Measurements from ENCODE around the gene ATP6V1G1.

The ATP6V1G1 gene

DNA sequence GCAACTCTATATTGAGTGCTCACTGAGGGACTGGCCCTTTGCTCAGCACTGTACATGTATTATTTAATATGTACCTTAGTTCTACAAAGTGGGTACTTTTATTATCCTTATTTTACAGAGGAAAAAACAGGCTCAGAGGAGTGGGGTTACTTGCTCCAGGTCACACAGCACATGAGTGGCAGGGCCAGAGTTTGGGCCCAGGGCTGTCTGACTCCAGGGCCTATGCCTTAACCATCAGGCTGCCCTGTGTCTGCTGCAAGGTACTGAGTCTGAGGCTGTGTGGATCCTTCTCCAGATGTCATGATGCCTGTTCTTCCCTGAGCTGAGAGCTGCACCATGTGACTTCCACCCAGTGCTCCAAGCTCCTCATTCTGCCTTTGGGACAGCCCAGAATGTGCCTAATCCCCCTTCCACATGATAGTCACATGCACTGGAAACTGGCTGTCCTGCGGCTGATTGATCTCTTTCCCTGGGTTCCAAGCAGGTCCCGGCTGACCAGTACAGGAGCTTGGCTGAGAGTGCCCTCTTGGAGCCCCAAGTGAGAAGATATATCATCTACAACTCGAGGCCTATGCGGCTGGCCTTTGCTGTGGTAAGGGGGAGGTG, 38.9 kb downstream of the ATP6V1G1 start:
- peaks cover 7% of the 10 kb centered on the region for H3K36me3 ChIP-seq (replicated peaks)

DNA sequence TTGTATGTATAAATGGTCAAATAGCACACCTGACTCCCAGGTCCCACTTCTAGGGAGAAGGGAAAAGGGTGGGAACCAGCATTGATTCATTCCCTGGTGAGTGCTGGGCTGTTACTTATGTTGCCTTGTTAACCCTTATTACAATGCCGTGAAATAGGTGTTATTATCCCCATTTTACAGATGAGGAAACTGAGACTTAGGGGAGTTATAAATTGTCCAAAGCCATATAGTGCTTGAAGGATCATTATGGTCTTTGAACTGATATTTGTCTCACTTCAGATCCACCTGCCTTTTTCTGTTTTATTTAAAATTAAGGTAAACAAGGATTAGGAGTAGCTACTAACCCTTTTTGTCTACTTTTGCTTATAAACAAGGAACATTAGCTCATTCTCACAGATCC, 40.0 kb downstream of the ATP6V1G1 start:
- in situ Hi-C loops (cut with HindIII; ENCODE audit: low pct_ligation_motif_present, low sequenced_read_pairs): no loop called here
- no peak for DNase-seq
- no peak overlapping the region for H3K4me3 ChIP-seq (ENCODE audit: low read depth, low read length)
- TF ChIP-seq, protein P1, sequence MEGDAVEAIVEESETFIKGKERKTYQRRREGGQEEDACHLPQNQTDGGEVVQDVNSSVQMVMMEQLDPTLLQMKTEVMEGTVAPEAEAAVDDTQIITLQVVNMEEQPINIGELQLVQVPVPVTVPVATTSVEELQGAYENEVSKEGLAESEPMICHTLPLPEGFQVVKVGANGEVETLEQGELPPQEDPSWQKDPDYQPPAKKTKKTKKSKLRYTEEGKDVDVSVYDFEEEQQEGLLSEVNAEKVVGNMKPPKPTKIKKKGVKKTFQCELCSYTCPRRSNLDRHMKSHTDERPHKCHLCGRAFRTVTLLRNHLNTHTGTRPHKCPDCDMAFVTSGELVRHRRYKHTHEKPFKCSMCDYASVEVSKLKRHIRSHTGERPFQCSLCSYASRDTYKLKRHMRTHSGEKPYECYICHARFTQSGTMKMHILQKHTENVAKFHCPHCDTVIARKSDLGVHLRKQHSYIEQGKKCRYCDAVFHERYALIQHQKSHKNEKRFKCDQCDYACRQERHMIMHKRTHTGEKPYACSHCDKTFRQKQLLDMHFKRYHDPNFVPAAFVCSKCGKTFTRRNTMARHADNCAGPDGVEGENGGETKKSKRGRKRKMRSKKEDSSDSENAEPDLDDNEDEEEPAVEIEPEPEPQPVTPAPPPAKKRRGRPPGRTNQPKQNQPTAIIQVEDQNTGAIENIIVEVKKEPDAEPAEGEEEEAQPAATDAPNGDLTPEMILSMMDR (IDR thresholded peaks at IDR 0.05; ENCODE audit: low read depth, low read length, missing control alignments): no peak
- peaks cover 7% of the 10 kb centered on the region for H3K36me3 ChIP-seq (replicated peaks)
- H3K27ac ChIP-seq: no peak overlapping the region
- H3K27me3 ChIP-seq (replicated peaks): no peaks in the 10 kb centered on the region

More for the DNA sequence above, 38.9 kb downstream of the ATP6V1G1 start:
- no peak overlapping the region for H3K27ac ChIP-seq
- H3K4me3 ChIP-seq (ENCODE audit: low read depth, low read length): no peak overlapping the region
- TF ChIP-seq, protein P1 (IDR thresholded peaks at IDR 0.05; ENCODE audit: low read depth, low read length, missing control alignments): no peak
- in situ Hi-C loops (cut with HindIII; ENCODE audit: low pct_ligation_motif_present, low sequenced_read_pairs): no loop called here
- H3K27me3 ChIP-seq (replicated peaks): no peaks in the 10 kb centered on the region
- DNase-seq: no peak

DNA sequence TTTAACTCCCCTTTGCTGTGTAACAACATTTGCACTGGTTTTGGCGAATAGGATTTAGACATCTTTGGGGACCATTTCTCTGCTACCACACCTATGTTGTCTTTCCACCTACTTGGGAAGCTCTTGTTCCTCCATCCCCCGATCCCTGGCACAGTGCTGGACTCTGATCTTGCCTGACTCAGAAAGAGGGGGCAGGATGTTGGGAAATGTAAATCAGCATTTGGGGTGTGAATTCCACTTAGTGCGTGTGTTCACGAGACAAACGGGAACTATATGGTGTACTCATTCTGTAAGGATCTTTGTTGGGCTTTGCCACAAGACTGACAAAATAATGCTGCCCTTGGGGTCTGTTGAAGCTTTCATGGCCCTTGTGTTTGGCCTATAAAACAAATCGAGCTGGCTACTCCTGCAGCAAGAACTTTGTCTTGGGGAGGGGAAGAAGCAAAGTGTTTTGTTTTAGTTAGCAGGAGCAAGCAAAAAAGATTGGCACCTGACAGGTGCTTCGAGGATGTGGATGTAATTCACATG, 42.1 kb downstream of the ATP6V1G1 start:
- in situ Hi-C loops (cut with HindIII; ENCODE audit: low pct_ligation_motif_present, low sequenced_read_pairs): no loop called here
- Histone ChIP-seq H3K27me3 (replicated peaks) (no peaks in the 10 kb centered on the region), H3K4me3 (ENCODE audit: low read depth, low read length) (no peak overlapping the region), H3K36me3 (replicated peaks) (peaks cover 14% of the 10 kb centered on the region), H3K27ac (no peak overlapping the region)
- DNase-seq: no peak
- TF ChIP-seq, protein P1 (IDR thresholded peaks at IDR 0.05; ENCODE audit: low read depth, low read length, missing control alignments): no peak

DNA sequence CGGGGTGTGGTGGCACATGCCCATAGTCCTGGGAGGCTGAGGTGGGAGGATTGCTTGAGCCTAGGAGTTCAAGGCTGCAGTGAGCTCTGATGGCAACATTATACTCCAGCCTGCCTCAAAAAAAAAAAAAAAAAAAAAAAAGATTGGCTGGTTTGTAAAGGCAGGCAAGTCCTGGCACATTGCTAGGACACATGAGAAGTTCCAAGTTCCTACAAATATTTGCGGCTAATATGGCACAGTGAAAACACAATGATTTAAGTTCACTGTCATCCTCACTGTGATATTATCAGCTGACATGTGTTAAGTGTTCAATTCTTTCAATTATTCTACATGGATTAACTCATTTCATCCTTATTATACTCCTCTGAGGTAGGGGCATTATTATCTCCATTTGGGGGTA, 43.6 kb downstream of the ATP6V1G1 start:
- Histone ChIP-seq H3K27ac (no peak overlapping the region), H3K27me3 (replicated peaks) (no peaks in the 10 kb centered on the region), H3K4me3 (ENCODE audit: low read depth, low read length) (no peak overlapping the region), H3K36me3 (replicated peaks) (peaks cover 14% of the 10 kb centered on the region)
- DNase-seq: no peak
- TF ChIP-seq, protein P1 (IDR thresholded peaks at IDR 0.05; ENCODE audit: low read depth, low read length, missing control alignments): no peak
- in situ Hi-C loops (cut with HindIII; ENCODE audit: low pct_ligation_motif_present, low sequenced_read_pairs): no loop called here

DNA sequence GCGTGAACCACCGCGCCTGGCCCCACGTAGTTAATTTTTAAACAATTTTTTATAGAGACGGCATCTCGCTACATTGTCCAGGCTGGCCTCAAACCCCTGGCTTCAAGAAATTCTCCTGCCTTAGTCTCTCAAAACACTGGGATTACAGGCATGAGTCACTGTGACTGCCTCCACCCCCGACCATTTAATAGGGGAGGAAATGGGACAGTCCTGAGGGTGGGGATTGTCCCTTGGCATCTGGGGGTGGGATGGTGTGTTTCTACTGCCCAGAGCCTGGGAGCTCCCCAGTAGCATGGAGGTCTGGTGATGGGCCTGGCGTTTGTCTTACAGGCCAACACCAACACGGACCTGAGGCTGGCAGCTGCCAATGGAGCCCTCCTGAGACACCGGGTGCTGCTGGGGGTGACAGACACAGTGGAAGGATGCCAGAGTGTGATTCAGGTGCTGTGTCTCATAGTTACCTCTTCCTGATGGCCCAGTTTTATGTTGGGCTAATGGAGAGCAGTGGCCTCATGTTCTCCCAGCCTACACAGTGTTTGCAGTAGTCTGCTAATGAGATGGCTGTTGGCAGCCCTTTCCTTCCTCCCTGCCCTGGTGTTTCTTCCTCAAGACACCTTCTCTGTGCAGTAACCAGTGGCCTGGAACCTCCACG, 46.0 kb downstream of the ATP6V1G1 start:
- Histone ChIP-seq H3K27ac (no peak overlapping the region), H3K4me3 (ENCODE audit: low read depth, low read length) (no peak overlapping the region), H3K27me3 (replicated peaks) (no peaks in the 10 kb centered on the region), H3K36me3 (replicated peaks) (peaks cover 9% of the 10 kb centered on the region)
- in situ Hi-C loops (cut with HindIII; ENCODE audit: low pct_ligation_motif_present, low sequenced_read_pairs): no loop called here
- DNase-seq: no peak
- TF ChIP-seq, protein P1 (IDR thresholded peaks at IDR 0.05; ENCODE audit: low read depth, low read length, missing control alignments): no peak

Measured in brain microvascular endothelial cell (primary cell).